HL-60/S4 treated with retinoic acid at 250 ng/mL for 4 days and 3 days (cell line): ENCODE measurements around the gene PLD2.

Experiments used
- in situ Hi-C: fragments of 300-500 bp; cut with MboI; formaldehyde crosslinking; loops from 2 replicates; pipeline ENCODE4 v1.7.0; 2022; ENCODE audit warnings: low sequenced_read_pairs

PLD2 gene

DNA sequence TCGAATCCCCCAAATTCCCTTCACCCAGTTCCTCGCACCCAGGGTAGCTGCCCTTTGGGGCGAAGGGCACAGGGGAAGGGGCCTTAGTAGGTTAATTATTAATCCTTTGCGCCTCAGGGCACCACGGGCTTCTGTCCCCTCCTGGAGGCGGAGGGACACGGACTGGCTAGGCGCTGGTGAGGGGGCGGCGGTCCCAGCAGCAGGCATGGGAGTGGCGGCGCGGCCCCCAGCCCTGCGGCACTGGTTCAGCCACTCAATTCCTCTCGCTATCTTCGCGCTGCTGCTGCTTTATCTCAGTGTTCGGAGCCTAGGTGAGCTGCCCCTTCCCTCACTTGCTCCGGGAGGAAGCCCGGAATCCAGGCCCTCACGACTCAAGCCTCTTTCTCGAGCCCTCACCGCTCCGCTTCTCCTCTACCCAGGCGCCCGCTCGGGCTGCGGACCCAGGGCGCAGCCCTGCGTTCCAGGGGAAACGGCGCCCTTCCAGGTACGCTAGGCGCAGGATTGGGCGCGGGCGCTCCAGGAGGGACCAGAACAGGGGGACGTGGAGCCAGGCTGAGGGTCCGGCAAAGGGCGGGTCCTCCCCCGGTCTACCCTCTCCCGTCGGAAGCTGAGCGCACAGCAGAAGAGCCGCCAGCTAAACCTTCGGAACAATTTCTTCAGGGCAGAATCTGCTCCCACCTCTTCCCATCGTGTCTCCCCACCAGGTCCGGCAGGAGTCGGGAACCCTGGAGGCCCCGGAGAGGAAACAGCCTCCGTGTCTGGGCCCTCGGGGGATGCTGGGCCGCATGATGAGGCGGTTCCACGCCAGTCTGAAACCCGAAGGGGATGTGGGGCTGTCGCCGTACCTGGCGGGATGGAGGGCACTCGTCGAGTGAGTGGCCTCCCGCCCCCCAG lies 17.9 kb upstream of the PLD2 start, which contains the start of gene GLTPD2:
Gene GLTPD2, plus strand, starts transcription at position 158 of the 894 bp plus-strand sequence. Its CDS starts 48 bp downstream, at position 206.
- in situ Hi-C loops, result no loop called here

DNA sequence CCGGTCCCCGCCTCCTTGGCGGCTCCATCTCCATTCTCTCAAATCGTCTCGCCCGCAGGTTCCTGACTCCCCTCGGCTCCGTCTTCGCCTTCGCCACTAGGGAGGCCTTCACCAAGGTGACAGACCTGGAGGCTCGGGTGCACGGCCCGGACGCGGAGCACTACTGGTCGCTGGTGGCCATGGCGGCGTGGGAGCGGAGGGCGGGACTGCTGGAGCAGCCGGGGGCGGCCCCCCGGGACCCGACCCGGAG lies 17.3 kb upstream of the PLD2 start:
- in situ Hi-C loops, result no loop called here

DNA sequence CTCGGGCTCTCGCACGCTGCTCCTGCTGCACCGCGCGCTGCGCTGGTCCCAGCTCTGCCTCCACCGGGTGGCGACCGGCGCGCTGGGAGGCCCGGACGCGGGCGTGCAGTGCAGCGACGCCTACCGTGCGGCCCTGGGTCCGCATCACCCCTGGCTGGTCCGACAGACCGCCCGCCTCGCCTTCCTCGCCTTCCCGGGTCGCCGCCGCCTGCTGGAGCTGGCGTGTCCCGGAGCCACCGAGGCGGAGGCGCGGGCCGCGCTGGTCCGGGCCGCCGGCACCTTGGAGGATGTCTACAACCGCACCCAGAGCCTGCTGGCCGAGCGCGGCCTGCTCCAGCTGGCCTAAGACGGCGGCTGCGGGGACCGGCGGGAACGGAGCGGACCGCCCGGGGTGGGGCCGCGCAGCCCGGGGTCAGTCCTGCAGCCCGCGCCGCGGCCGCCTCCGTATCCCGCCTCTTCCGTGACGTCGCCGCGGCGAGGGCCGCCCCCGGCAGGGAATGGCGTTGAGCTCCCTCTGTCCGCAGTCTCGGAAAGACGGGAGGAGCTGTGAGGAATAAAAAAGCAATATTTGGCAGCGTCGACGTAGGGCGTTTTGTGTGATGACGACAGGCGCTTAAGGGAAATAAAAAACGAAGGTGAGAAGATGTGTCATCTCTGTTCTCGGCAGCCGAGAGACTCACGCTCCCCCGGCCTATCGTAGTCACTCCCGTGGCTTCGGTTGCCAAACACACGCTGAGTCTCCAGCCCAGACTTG lies 16.8 kb upstream of the PLD2 start:
- in situ Hi-C loops, result no loop called here

DNA sequence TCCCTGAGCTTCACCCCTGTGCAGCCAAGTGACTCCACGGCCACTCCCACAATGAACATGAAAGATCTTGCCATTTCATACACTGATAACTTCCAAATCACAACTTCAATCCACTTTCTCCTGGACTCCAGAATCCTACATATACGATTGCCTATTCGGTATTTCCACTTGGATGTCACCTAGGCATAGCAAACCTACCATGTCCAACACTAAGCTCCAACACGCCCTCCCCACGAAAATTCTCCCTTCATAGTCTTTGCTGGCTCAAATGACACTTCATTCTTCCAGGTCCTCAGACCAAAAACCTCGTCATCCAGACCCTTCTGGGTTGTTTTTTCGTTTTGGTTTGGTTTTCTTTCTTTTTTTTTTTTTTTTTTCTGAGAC lies 16.3 kb upstream of the PLD2 start:
- in situ Hi-C loops, result no loop called here

DNA sequence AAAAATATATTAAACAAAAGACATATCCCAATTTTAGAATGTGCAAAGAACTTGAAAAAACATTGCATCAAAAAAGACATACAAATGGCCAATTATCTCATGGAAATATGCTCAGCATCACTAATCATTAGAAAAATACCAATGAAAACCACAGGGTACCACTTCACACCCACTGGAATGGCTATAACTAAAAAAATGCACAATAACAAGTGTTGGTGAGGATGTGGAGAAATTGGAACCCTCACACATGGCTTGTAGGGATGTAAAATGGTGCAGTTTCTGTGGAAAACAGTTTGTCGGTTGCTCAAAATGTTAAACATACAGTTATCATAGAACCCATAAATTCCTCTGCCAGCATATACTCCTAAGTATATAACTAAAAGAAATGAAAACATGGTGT lies 11.8 kb upstream of the PLD2 start:
- in situ Hi-C loops, result no loop called here

DNA sequence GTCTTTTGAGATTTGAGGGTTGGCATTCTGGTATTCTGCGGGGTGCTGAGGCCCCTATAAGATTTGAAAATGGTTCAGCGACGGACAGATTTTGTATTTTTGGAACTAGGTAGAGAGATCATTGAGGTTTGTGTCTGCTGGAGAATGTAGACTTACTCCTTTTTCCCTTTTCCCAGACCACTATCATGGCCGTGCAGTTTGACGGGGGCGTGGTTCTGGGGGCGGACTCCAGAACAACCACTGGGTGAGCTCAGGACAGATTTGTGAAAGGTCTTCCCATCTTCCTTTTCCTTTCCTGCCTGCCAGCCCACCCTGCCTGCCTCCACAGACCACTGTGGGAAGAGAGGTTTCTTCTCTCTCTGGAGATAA lies 10.4 kb upstream of the PLD2 start:
- in situ Hi-C loops, result no loop called here

DNA sequence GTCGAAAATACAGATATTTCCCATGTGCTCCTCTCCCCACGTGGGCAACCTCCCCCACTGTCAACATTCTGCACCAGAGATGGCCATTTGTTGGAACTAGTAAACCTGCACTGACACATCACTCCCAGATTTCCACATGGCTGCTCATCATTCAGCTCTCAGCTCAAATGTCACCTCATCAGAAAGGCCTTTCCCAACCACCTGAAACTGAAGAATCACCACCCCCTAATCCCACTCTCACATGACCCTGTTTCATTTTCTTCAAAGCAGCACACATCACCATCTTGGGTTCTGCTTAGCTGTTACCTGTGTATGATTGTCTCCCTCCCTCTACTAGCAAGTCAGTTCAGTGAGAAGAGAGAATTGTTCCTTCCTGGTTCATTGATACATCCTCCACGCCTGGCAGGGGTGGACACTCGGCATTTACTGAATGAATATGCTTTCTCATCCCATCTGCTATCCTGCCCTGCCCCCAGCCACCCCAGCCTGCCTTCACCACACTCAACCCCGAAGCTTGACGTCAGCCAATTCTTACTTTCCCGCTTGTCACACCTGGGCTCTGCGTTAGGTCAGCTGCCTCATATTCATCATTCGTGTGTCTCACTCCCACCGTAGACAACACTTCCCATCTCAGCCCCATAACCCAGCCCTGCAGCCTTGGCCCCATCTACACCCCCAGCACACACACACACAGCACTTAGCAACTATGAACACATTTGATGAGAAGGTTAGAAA lies 6.3 kb upstream of the PLD2 start:
- in situ Hi-C loops, result no loop called here

DNA sequence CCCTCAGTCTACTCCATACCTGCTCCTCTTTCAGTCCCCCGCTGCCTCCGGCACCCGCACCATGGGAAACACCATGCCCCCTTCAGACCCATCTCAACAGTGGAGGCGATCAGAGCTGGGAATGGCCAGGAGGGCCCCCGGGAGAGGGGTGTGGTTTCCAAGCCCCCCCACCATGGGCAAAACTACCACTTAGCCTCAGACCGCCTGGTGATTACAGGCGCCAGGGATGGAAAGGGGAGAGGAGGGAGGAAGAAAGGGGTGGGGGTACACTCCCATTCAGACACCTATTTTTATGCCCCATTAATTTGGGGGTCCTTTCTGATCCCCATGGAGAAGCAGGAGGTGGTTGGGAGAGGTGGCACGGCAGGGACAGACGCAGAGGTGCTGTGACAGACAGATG lies 4.7 kb upstream of the PLD2 start, which contains the start of gene C17orf114:
Gene C17orf114, minus strand, starts transcription at position 101 of the 400 bp plus-strand sequence.
- in situ Hi-C loops, result no loop called here

DNA sequence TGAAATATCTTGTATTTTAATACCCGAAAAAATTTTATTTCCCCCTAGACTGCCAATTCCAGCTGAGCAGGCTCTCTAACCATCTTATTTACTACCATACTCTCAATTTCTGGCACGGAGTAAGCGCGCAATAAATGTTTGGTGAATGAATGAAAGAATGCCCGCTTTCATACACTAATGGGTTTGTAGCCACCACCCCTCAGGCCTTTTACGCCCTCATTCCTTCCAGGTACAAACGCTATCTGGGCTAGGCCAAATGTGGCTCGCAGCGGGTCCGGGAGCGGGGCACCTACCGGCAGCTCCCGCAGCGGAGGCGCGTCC lies 536 bp upstream of the PLD2 start:
- in situ Hi-C loops, result no loop called here

DNA sequence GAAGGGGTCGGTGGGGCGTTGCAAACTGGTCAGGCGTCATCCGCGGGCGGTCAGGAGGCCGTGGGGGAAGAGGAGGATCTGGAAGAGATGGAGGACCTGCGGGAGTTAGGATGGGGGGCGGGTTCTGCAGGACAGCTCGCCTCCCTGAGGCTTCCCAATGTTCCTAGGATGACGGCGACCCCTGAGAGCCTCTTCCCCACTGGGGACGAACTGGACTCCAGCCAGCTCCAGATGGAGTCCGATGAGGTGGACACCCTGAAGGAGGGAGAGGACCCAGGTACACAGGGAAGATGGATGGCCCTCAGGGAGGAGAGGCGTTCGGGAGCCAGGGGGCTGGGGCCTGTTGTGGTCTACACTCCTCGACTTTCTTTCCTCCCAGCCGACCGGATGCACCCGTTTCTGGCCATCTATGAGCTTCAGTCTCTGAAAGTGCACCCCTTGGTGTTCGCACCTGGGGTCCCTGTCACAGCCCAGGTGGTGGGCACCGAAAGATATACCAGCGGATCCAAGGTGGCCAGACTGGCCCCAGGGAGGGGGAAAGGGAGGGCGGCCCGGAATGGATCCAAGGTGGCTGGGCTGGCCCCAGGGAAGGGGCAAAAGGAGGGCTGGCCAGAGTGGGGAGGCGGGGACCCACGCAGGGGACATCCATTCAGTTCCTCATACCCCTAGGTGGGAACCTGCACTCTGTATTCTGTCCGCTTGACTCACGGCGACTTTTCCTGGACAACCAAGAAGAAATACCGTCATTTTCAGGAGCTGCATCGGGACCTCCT lies 839 bp downstream of the PLD2 start:
- in situ Hi-C loops, result no loop called here

DNA sequence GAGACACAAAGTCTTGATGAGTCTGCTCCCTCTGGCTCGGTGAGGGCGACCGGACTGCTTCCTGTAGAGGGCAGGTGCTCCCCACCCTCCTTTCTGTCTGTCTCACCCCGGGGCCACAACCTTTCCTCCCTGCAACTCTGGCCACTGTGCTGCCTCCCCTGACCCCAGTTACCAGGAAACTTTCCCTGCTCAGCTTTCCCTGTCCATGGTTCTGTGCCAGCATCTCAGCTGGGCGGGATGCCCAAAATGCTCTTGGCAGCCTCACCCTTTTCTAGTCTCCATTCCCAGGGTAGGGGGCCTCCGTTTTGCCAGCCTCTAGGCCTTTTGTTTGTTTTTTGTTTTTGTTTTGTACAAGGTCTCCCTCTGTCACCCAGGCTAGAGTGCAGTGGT lies 1.4 kb downstream of the PLD2 start:
- in situ Hi-C loops, result no loop called here

DNA sequence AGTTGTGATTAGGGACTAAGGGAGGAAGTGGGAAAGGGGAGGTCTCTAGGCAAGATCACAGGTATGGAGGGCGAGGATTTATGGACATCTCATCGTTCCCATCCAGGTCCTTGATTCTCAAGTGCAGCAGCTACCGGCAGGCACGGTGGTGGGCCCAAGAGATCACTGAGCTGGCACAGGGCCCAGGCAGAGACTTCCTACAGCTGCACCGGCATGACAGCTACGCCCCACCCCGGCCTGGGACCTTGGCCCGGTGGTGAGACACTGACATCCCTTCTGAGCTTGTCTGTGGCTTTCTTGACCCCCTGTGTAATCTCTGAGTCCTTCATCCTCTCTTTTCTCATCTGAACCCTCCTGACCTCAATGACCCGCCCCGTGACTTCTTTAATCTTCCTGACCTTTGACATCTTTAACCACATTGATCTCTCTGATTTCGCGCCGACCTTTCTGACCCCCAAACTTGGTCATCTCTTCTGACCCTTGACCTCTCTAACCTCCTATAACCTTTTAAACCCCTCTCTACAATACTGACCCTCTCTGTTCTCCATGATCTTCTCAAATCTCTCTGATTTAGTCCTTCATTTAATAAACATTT lies 3.8 kb downstream of the PLD2 start:
- in situ Hi-C loops, result no loop called here

DNA sequence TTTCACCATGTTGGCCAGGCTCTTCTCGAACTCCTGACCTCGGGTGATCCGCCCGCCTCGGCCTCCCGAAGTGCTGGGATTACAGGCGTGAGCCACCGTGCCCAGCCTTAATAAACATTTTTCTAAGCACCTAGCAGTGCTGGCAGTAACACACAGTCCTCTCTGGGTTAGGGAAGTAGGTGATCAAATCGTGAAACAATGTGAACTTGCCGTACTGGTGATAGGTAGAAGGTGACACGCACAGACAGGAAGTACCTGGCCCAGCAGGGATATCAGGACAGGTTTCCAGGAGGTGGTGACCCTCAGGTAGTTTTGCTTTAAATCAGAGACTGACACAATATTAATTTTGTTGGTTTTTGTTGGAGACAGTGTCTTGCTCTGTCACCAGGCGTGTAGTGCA lies 4.5 kb downstream of the PLD2 start:
- in situ Hi-C loops, result no loop called here

DNA sequence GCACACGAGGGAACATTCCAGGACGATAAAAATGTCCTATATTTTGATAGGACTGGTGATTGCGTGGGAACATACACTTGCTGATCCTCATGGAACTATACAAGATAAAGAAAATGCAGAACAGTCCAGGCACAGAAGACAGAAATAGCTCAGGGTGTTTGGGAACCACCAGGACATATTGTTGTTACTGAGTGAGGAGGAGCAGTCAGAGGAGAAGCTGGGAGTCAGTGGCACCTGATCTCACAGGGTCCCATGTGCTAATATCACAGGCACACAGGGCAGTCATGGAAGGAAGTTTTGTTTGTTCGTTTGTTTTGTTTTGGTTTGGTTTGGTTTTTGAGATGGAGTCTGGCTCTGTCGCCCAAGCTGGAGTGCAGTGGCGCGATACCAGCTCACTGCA lies 5.7 kb downstream of the PLD2 start:
- in situ Hi-C loops, result no loop called here

DNA sequence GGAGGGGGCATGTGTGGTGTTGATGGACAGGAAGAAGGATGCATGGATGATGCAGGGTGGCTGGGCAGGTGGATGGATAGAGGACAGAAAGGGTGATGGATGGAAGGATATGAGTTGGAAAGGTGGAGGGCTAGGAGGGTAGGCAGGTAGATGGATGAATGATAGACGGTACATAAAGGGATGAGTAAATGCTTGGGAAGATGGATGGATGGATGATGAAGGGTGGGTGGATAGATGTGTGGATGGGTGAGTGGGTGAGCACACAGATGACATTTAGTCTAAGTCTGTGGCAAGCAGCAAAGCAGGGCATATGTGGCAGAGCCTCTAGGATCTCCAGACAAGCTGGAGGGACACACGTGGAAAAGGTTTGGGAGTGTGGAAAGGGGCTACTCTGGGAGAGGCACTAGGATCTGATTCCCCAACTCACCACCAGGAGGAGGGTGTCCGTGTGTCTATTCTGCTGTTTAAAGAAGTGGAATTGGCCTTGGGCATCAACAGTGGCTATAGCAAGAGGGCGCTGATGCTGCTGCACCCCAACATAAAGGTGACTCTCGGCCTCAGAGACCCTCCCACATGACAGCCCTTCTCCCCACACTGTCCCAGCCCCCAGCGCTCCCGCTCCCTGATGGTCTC lies 8.2 kb downstream of the PLD2 start:
- in situ Hi-C loops, result no loop called here

DNA sequence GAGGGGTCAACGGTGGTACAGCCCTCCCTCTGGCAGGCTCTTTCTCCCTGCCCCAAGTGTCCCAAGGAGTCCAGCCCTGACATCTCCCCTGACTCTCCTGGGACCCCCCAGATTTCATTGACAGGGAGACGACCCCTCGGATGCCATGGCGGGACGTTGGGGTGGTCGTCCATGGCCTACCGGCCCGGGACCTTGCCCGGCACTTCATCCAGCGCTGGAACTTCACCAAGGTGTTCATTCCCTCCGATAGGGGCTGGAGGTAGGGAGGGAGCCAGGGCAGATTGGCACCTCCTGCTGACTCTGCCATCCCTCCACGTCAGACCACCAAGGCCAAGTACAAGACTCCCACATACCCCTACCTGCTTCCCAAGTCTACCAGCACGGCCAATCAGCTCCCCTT lies 9.9 kb downstream of the PLD2 start:
- in situ Hi-C loops, result no loop called here

DNA sequence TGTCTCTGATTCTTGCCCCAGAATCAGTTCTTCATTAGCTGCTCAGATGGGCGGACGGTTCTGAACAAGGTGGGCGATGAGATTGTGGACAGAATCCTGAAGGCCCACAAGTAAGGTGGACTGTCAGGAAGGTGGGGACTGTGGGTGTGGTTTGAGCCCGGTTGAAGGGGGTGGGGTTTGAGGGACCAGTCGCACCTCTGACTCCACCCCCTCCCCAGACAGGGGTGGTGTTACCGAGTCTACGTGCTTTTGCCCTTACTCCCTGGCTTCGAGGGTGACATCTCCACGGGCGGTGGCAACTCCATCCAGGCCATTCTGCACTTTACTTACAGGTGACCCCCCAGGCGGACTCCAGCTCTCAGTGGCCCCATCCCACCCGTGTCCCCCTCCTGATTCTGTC lies 11.3 kb downstream of the PLD2 start:
- in situ Hi-C loops, result no loop called here

DNA sequence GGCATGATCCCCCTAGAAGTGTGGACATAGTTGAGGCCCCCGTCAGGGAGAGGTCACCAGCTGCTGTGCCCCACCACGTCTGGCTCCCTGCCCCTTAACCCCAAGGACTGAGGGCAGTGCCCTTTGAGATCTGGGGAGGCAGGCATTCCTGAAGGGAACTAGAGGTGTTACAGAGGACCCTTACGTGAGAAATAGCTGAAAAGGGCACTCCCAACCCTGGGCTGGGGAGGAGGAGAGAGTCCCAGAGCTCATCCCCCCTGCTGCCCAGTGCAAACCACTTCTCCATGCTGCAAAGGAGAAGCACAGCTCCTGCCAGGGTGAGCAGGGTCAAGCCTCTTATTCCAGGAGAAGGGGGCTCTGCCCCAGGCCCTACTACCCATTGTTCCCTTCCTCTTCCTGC lies 15.9 kb downstream of the PLD2 start:
- in situ Hi-C loops, result no loop called here

DNA sequence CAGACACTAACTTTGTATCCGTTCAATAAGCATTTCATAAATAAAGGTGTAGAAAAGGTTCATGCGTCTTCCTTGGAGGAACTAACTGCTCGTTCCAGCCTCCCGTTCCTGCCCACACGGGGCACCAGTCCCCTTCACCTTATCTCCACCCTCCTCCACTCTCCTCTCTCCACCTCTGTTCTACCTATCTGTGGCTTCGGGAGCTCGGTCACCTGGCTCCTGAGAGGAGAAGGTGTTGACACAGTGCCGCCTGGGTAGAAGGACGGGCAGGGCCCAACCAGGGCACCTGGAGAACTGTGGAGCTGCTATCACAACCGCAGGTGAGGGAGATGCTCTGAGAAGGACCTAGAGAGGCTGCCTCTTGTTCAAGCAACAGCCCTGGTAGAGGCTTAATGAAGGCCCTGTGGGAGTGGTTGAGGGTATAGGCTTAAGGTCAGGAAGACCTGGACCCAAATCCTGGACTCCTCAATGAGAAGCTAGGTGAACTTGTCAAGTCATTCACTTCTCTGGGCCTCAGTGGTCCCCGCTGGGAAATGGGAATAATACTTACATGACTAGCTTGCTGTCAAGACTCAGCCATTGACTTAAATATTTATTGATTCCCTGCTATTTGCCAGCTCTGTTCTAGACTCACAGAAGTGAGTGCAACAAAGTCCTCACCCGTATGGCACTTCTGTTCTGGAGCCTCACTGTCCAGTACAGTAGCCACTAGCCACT lies 16.6 kb downstream of the PLD2 start:
- in situ Hi-C loops, result no loop called here

DNA sequence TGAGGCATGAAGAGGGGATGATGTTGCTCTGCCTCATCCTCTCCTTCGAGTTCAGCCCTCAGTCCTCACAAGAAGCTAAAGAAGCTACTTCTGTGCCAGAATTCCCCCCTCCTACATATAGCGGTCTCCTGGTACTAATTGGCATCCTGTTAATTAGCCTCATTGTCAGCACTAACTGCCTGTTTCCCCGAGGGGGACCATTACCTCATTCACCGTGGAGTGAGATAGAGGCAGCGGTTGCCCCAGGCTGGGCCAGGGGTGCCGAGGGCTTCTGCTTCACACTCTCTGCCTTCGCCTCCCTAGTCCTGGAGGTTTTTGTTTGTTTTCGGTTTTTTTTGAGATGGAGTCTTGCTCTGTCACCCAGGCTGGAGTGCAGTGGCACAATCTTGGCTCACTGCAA lies 20.4 kb downstream of the PLD2 start:
- in situ Hi-C loops, result no loop called here
